ENCODE data around the gene FBP2. TPM values are rescaled to one million over a fixed set of nuclear protein-coding genes. Genes with fewer than 3 reads are reported as not detected.

FBP2 gene
- polyA plus RNA-seq, 1 experiment = not detected

GRCh38 chr9:94511955-94512265 lies 81.7 kb downstream of the FBP2 start:
- no peak for TF ChIP-seq CTCF (IDR thresholded peaks at IDR 0.05; ENCODE audit: low read depth, low read length)
- ChIA-PET POLR2A (no interaction called here), CTCF (no interaction called here)

GRCh38 chr9:94511134-94511954 lies 82.3 kb downstream of the FBP2 start:
- CTCF ChIA-PET = no interaction called here
- Histone ChIP-seq H3K27ac (ENCODE audit: low read depth, low read length) (no peak overlapping the region), H3K4me3 (ENCODE audit: low read depth, low read length) (no peak overlapping the region), H3K27me3 (ENCODE audit: control insufficient read depth, insufficient read depth, low read length) (peaks cover 2% of the 10 kb centered on the region), H3K9me3 (ENCODE audit: control insufficient read depth, insufficient read depth, low read length) (no peaks in the 10 kb centered on the region)
- TF ChIP-seq CTCF (IDR thresholded peaks at IDR 0.05; ENCODE audit: low read depth, low read length) = no peak
- DNase-seq (ENCODE audit: low read depth, low spot score) = no peak
- POLR2A ChIA-PET = no interaction called here

More at GRCh38 chr9:94511955-94512265, 81.7 kb downstream of the FBP2 start:
- DNase-seq (ENCODE audit: low read depth, low spot score) = no peak
- Histone ChIP-seq H3K27ac (ENCODE audit: low read depth, low read length) (no peak overlapping the region), H3K4me3 (ENCODE audit: low read depth, low read length) (no peak overlapping the region), H3K27me3 (ENCODE audit: control insufficient read depth, insufficient read depth, low read length) (peaks cover 2% of the 10 kb centered on the region), H3K9me3 (ENCODE audit: control insufficient read depth, insufficient read depth, low read length) (no peaks in the 10 kb centered on the region)

Other genes starting within 250 kb of the FBP2 start
- gene PCAT7, start 38.7 kb downstream of the FBP2 start, polyA plus RNA-seq (2011; rRNA removed) = not detected in 2 replicates
- not detected in 2 replicates for gene FBP1, start 45.7 kb upstream of the FBP2 start, polyA plus RNA-seq (2011; rRNA removed)
- gene AOPEP, start 132.9 kb upstream of the FBP2 start, polyA plus RNA-seq (2011; rRNA removed) = 36.6 and 40.0 TPM in 2 replicates

Measured in AG04450 (cell line).